GM19351 (cell line): ENCODE data around the gene TFF2.

Experiments used
- ATAC-seq: cut with Tn5 transposase; IDR thresholded peaks from one replicate; pipeline ENCODE4 v1.9.1; 2021; ENCODE audit warnings: mild to moderate bottlenecking, moderate library complexity; ENCODE audit not compliant: unreplicated experiment

The TFF2 gene

GRCh38 chr21:42347601-42348327 is 3.0 kb downstream of the TFF2 start:
- ATAC-seq: no peak

- no peak for ATAC-seq
These were observed 3.8 kb downstream of the TFF2 start for GRCh38 chr21:42346866-42347600.

DNA sequence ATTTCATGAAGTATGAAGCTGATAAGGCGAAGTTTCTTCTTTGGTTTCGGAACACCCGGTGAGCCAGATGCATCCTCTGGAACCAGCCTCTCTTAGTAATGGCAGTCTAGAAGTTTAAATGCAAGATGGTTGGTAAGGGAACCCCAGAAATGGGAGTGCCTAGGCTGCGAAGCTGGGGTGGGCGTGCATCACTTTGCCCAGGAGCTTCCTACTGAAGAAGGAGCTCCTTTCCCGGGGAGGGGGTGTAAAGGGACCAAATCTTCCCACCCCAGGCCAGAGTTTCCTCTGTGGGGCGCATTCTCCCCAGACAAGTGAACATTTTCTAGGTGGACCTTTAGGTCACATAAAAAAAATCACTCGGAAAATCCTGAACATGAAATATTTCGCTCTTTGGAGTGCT is 4.4 kb downstream of the TFF2 start:
- ATAC-seq: no peak

- no peak for ATAC-seq
These were observed 6.2 kb downstream of the TFF2 start for GRCh38 chr21:42344631-42345030.

DNA sequence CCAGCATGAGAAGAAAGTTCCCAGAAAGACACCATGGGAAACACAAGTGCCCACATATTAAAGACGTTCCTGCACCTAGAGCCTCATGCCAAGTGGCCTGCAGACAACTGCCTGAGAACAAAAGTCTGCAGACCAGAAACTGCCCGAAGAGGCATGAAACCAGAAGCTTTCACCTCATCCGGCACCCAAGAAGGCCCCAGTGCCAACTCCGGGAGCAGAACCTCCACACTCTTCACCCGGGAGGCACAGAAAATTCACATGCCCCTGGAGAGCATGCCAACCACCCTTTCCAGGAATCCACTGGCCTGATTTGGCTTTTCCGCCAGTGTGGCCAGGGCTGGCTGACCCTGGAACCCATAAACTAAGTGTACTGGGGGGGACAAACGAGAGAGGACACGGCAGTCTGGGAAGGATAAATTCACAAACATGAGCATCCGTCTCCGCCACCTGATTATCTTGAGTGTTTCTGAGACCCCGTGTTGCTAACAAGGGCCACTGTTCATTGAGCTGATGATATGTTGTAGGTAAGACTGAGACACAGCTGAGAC is 6.8 kb downstream of the TFF2 start:
- ATAC-seq: no peak

DNA sequence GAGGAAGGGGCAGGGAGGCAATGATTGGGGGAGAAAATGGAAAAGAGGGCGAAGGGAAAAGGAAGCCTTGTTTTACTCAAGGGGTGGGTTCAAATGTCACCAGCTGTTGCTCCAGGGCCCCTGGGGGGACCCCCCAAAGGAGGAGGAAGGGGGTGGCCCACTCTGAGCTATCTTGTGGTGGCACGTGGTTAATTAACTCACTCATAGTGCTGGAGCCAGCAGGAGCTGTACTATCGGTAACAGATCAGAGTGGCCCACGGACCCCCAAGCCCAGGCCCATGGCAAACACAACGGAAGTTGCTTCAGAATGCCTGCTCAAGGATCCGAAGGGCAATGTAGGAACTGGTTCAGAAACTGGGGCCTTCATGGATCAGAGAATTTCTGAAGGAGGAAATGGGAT is 7.2 kb downstream of the TFF2 start:
- ATAC-seq: no peak

DNA sequence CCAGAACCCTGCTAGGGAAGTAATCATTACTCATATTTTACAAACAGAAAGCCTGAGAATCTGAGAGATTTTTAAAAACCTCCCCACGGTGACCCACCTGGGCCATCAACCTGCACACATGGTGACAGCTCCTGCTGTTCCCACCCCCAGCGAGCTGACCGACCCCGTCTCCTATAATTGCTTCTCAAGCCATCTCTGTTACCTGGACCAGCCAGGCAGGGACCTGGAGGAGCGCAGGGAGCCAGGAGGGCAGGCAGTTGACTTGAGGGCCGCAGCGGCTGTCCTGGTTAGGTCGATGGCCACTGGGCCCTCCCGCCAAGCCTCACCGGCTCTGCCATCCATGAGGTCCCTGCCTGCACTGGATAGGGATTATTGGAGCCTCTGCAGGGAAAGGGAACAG is 7.7 kb downstream of the TFF2 start:
- ATAC-seq: no peak

GRCh38 chr21:42341776-42342542 is 8.8 kb downstream of the TFF2 start:
- ATAC-seq: no peak

DNA sequence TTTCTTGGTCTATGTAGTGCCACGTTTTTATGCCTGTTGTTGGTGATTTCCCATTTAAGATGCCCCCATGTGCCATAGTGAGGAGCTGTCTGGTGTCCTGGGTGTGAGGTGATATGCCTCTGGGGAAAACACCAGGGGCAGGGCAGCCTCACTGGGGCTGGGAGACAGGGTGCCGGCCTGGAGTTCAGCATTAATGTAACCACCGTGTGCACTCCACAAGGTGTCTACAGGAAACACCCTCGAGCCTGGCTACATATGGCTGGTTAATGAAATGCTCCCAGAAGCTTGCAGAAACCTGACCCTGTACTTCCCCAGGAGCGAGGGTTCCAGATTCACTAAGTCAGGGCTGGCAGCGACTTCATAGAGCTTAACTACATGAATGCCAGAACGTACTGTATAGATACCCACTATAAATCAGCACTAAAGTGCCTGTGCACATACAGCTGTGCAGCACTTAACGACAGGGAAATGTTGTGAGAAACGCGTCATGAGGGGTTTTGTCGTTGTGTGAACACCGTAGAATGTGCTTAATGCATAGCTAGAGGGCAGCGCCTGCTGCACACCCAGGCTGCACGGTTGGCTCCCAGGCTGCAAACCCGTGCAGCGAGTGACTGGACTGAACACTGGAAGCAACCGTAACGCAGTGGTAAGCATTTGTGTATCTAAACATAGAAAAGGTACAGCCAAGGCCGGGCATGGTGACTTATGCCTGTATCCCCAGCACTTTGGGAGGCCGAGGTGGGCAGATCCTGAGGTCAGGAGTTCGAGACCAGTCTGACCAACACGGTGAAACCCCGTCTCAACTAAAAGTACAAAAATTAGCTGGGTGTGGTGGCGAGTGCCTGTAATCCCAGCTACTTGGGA is 10.4 kb downstream of the TFF2 start:
- ATAC-seq: no peak

DNA sequence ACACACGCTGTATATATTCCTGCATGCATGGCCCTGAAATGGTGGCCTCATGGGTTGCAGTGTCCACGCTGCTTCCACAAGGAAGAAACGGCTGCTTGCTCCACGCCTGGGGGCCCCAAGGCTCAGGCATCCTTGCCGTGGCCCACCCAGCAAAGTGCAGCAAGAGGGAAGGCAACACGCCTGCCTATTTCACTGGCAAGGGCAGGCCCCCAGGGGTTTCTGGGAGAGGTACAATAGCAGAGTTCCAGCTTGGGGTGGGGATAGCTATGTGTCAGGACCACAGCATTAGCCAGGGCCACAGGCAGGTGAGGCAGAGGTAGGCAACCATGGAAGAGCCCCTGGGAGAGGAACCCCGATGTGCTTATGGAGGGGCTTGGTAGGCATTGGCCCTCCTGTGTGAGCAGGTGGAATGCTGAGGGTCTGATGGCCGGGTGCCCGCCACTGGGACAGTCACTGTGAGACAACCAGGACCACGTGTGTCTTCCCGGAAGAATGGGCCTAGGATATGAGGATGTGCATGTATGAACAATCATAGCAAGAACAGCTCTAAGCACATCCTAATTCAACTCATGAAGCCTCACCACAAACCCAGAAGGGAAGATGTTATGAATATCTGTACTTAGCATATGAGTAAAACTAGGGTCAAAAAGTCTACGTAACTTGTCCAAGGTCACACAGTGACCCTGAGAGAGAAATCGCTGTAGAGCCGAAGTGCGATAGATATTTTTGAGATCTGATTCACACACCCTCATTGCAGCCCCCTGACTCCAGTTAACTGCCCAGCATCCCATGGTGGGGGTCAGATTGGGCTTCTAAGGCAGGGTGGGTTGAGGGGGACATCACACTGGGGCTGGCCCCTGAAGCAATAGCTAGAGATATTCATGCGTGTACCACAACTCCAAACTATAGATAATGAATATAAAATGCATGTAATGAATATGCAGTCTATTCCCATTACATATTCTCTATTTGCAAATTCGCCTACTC is 11.8 kb downstream of the TFF2 start:
- ATAC-seq: no peak

DNA sequence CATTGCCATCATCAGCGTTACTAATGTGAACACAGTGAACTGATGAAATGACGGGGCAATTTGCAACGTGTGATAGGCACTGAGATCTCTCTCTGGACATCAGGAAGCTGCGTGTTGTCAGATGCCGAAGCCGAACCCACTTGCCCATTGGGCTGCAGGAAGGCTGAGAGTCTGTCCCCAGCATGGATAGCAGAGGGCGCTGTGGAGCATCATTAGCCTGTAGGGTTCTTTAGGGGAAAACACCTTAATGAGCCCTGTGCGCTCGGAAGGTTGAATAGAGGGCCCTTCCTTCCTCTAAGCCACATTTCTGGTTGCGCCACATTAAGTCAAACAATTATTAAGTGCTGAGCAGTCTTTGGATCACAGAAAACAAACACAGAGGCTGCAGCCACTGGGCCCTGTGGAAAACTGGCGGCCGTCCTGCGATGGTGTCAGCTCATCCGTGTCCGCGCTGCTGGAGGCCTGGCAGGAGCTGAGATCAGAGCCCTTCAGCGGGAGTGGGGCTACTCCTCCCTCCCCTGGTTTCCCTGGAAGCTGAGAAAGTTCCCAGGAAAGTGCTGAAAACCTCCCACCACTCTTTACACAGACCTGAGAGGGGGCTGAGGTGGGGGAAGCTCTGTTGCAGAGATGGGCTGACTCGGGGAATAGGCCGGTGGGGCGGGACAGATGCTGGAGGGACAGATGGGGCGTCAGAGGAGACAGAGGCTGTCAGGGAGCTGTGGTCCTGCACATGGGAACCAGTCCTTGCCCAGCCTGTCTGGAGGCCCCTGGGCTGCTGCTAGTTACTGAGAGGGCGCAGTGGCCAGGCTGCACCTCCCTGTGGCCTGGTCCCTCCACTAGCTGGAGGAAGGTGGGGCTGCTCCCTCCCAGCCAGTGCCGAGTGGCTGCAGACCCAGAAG is 12.7 kb downstream of the TFF2 start:
- no peak for ATAC-seq

GRCh38 chr21:42337276-42337675 is 13.5 kb downstream of the TFF2 start:
- ATAC-seq: no peak

GRCh38 chr21:42336054-42336453 is 14.7 kb downstream of the TFF2 start:
- no peak for ATAC-seq

GRCh38 chr21:42332557-42333317 is 18.1 kb downstream of the TFF2 start:
- no peak for ATAC-seq

GRCh38 chr21:42331660-42332059 is 19.1 kb downstream of the TFF2 start:
- ATAC-seq: no peak

DNA sequence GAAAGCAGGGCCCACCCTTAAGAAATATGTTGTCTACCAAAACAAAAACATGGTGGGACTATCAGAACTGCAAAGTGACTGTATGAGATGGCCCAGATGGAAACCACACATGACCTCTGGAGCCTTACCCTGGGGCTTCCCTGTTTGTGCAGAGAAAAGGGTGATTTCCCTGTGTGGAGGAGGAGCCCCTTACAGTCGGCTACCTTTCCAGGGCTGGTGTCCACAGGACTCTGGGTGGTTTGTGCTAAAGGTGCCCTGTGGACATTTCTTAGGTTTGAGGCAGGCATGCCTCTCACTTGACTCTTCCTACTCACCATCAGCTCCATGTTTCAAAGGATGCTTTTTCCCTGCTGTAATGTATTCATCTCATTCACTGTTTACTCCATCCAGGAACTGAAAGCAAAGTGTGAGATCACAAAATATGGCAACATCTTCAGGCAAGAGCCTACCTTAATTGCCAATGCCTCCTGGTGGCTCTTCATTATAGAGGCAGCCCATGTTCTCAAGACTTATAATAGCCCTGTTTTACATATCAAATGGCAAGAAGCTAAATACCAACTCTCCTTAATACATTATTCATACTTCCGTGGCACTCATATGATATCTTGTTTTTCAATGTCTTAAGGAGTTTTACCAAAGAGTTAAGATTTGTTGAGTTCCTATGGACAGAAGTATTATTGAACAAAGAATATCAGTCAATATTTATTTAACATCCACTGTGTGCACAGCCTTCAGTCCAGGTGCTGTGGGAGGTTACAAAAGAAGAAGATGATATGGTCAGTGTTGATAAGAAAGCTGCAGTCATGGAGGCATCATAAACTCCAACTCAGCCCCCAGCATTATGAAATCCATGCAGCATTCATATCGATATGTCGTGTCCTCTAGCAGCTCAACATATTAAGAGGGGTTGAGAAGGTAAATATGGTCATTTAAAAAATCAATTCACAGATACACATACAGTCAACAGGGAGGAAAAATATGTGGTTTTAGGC is 20.1 kb downstream of the TFF2 start:
- ATAC-seq: no peak
